Measurements from ENCODE around the gene GRIN3B. TPM values are rescaled to one million over a fixed set of nuclear protein-coding genes. Genes with fewer than 3 reads are reported as not detected.

Gene GRIN3B
- total RNA-seq, 4 donors from 2014 or later, result 0.48 TPM; not detected in 3

GRCh38 chr19:1058112-1058511, 57.9 kb downstream of the GRIN3B start:
- TF ChIP-seq CTCF (IDR thresholded peaks at IDR 0.05), result no peak
- TF ChIP-seq POLR2A (IDR thresholded peaks at IDR 0.05), result no peak
- Histone ChIP-seq H3K4me1 (no peaks in the 10 kb centered on the region), H3K36me3 (no peaks in the 10 kb centered on the region), H3K27me3 (no peaks in the 10 kb centered on the region), H3K4me3 (no peak overlapping the region), H3K27ac (no peak overlapping the region), H3K9me3 (peaks cover 0 to 33% of the 10 kb centered on the region in 2 donors)
- intact Hi-C loops (cut with DNase I; ENCODE audit: low total_unique reads), result no loop called here
- no peak for DNase-seq

Small RNA genes lying within 50 kb of the gene (small RNA-seq; reads per million reads assigned to genes)
- not detected for gene RNU6-2

Other genes with a start within 250 kb of the GRIN3B start
- gene MISP, start 249.3 kb upstream of the GRIN3B start, total RNA-seq, result 1 to 10 TPM in 1 of 4 donors, under 1 TPM in 3; 0.26 to 5.5 (median 0.39) TPM
- gene PTBP1, start 203.0 kb upstream of the GRIN3B start, total RNA-seq, result 100 to 1,000 TPM in 2 of 4 donors, 10 to 100 TPM in 2; 45.0 to 278 (median 106) TPM
- gene PLPPR3, start 178.5 kb upstream of the GRIN3B start, total RNA-seq, result 1 to 10 TPM in 1 of 4 donors, not detected in 3; 3.4 TPM
- 1 to 10 TPM in 1 of 4 donors, under 1 TPM in 1, not detected in 2; 0.85 to 2.6 TPM for gene AZU1, start 172.6 kb upstream of the GRIN3B start, total RNA-seq
- 1 to 10 TPM in 1 of 4 donors, not detected in 3; 2.9 TPM for gene PRTN3, start 159.4 kb upstream of the GRIN3B start, total RNA-seq
- gene ELANE, start 148.1 kb upstream of the GRIN3B start, total RNA-seq, result 1 to 10 TPM in 1 of 4 donors, not detected in 3; 3.4 TPM
- gene CFD, start 140.8 kb upstream of the GRIN3B start, total RNA-seq, result 100 to 1,000 TPM in 1 of 4 donors, 10 to 100 TPM in 1, 1 to 10 TPM in 2; 3.2 to 233 (median 50.2) TPM
- 10 to 100 TPM; 12.0 to 69.1 (median 43.1) TPM for gene MED16, start 107.2 kb upstream of the GRIN3B start, total RNA-seq
- gene RNU6-9, start 106.9 kb upstream of the GRIN3B start, total RNA-seq, result not detected
- 10 to 100 TPM in 3 of 4 donors, 1 to 10 TPM in 1; 5.3 to 38.2 (median 21.2) TPM for gene R3HDM4, start 87.2 kb upstream of the GRIN3B start, total RNA-seq
- gene KISS1R, start 83.1 kb upstream of the GRIN3B start, total RNA-seq, result under 1 TPM in 1 of 4 donors, not detected in 3; 0.14 TPM
- 10 to 100 TPM in 1 of 4 donors, 1 to 10 TPM in 3; 1.3 to 22.0 (median 3.8) TPM for gene ARID3A, start 74.4 kb upstream of the GRIN3B start, total RNA-seq
- gene WDR18, start 16.1 kb upstream of the GRIN3B start, total RNA-seq, result 10 to 100 TPM; 13.6 to 34.9 (median 17.3) TPM
- 100 to 1,000 TPM in 1 of 4 donors, 10 to 100 TPM in 3; 47.4 to 164 (median 56.9) TPM for gene TMEM259, start 20.7 kb downstream of the GRIN3B start, total RNA-seq
- gene RNU6-2, start 21.1 kb downstream of the GRIN3B start, total RNA-seq, result not detected
- gene CNN2, start 26.2 kb downstream of the GRIN3B start, total RNA-seq, result 100 to 1,000 TPM in 2 of 4 donors, 10 to 100 TPM in 2; 14.3 to 186 (median 88.5) TPM
- gene ABCA7, start 39.7 kb downstream of the GRIN3B start, total RNA-seq, result 10 to 100 TPM in 1 of 4 donors, 1 to 10 TPM in 2, under 1 TPM in 1; 0.59 to 10.4 (median 2.7) TPM
- 100 to 1,000 TPM in 1 of 4 donors, 1 to 10 TPM in 3; 4.1 to 154 (median 8.6) TPM for gene ARHGAP45, start 66.7 kb downstream of the GRIN3B start, total RNA-seq
- 100 to 1,000 TPM in 1 of 4 donors, 10 to 100 TPM in 3; 13.6 to 112 (median 59.8) TPM for gene POLR2E, start 95.0 kb downstream of the GRIN3B start, total RNA-seq
- gene GPX4, start 103.6 kb downstream of the GRIN3B start, total RNA-seq, result 100 to 1,000 TPM in 3 of 4 donors, 10 to 100 TPM in 1; 68.2 to 357 (median 163) TPM
- 100 to 1,000 TPM in 1 of 4 donors, 10 to 100 TPM in 1, 1 to 10 TPM in 2; 4.4 to 107 (median 10.7) TPM for gene SBNO2, start 173.8 kb downstream of the GRIN3B start, total RNA-seq
- 10 to 100 TPM; 17.4 to 62.8 (median 43.3) TPM for gene STK11, start 205.4 kb downstream of the GRIN3B start, total RNA-seq
- gene CBARP, start 237.6 kb downstream of the GRIN3B start, total RNA-seq, result 1 to 10 TPM in 2 of 4 donors, under 1 TPM in 1, not detected in 1; 0.26 to 1.5 (median 1.0) TPM
- 100 to 1,000 TPM in 2 of 4 donors, 10 to 100 TPM in 1, 1 to 10 TPM in 1; 4.7 to 164 (median 68.9) TPM for gene ATP5F1D, start 241.3 kb downstream of the GRIN3B start, total RNA-seq
- 100 to 1,000 TPM in 1 of 4 donors, 10 to 100 TPM in 2, under 1 TPM in 1; 0.77 to 108 (median 15.0) TPM for gene MIDN, start 248.2 kb downstream of the GRIN3B start, total RNA-seq

All from uterus (tissue), 4 donors.